WTC11 (cell line): Measurements from ENCODE around the gene SERPINA6. TPM values are rescaled to one million over a fixed set of nuclear protein-coding genes. Genes with fewer than 3 reads are reported as not detected.

Experiments used
- ATAC-seq: fragments of 200-7000 bp; cut with Tn5 transposase; 2 replicates; pipeline ENCODE4 v1.10.0; 2021; ENCODE audit warnings: mild to moderate bottlenecking, moderate library complexity
- CTCF ChIA-PET: fragments of 300-600 bp; sonication (Branson Sonifier 250); formaldehyde crosslinking; loops from one replicate; lab custom pipeline; 2021; ENCODE audit warnings: antibody characterized with exemption; lab: Charles Lee
- POLR2A ChIA-PET: fragments of 350-600 bp; sonication (Branson Sonifier 250); formaldehyde crosslinking; loops from one replicate; lab custom pipeline; 2021; ENCODE audit warnings: antibody characterized with exemption; lab: Charles Lee
- DNase-seq: peaks from one replicate; pipeline ENCODE4 v3.0.0; 2021; ENCODE audit warnings: low spot score
- H3K27ac Mint-ChIP-seq: 2 replicates; pipeline ENCODE4 v1.8.0; 2021; ENCODE audit warnings: mixed read lengths
- H3K27me3 Mint-ChIP-seq: 2 replicates; pipeline ENCODE4 v1.8.0; 2021; ENCODE audit warnings: low read depth, mild to moderate bottlenecking, moderate library complexity, mixed read lengths
- H3K36me3 Mint-ChIP-seq: 2 replicates; pipeline ENCODE4 v1.8.0; 2021; ENCODE audit warnings: mixed read lengths
- H3K4me1 Mint-ChIP-seq: 2 replicates; pipeline ENCODE4 v1.8.0; 2022; ENCODE audit warnings: mixed read lengths
- H3K4me3 Mint-ChIP-seq: 2 replicates; pipeline ENCODE4 v1.8.0; 2021; ENCODE audit warnings: mild to moderate bottlenecking, moderate library complexity, mixed read lengths
- H3K9me3 Mint-ChIP-seq: 2 replicates; pipeline ENCODE4 v1.8.0; 2021; ENCODE audit warnings: mixed read lengths
- AFF4 ChIP-seq: sonication (generic); formaldehyde crosslinking; IDR thresholded peaks from 2 replicates; pipeline ENCODE4 v1.8.1; 2023; ENCODE audit warnings: mild to moderate bottlenecking, missing genetic modification reagents, borderline replicate concordance
- ATF3 ChIP-seq: sonication (generic); formaldehyde crosslinking; conservative IDR thresholded peaks from 2 replicates; pipeline ENCODE4 v1.8.1; 2022; ENCODE audit warnings: mild to moderate bottlenecking, missing genetic modification reagents
- ATF6 ChIP-seq: sonication (generic); formaldehyde crosslinking; IDR thresholded peaks from 2 replicates; pipeline ENCODE4 v1.8.1; 2023; ENCODE audit warnings: mild to moderate bottlenecking, missing genetic modification reagents
- CTCF ChIP-seq: fragments of 200-600 bp; IDR thresholded peaks from 2 replicates; pipeline ENCODE4 v1.8.0; 2022; ENCODE audit warnings: antibody characterized with exemption
- E2F5 ChIP-seq: sonication (generic); formaldehyde crosslinking; IDR thresholded peaks from 2 replicates; pipeline ENCODE4 v1.8.1; 2022; ENCODE audit warnings: mild to moderate bottlenecking, moderate library complexity, missing genetic modification reagents
- EMX1 ChIP-seq: fragments of 250-450 bp; sonication (Bioruptor Pico); IDR thresholded peaks from 2 replicates; pipeline ENCODE4 v1.8.0; 2021; ENCODE audit warnings: mild to moderate bottlenecking
- FOXP1 ChIP-seq: sonication (generic); formaldehyde crosslinking; IDR thresholded peaks from 2 replicates; pipeline ENCODE4 v1.8.0; 2022; ENCODE audit warnings: missing genetic modification reagents, mild to moderate bottlenecking, moderate library complexity, borderline replicate concordance
- JUN ChIP-seq: sonication (generic); formaldehyde crosslinking; IDR thresholded peaks from 2 replicates; pipeline ENCODE4 v1.8.0; 2023; ENCODE audit warnings: mild to moderate bottlenecking, missing genetic modification reagents
- MYBL2 ChIP-seq: sonication (generic); formaldehyde crosslinking; IDR thresholded peaks from 2 replicates; pipeline ENCODE4 v1.8.1; 2023; ENCODE audit warnings: mild to moderate bottlenecking, moderate library complexity, missing genetic modification reagents
- NR1H2 ChIP-seq: sonication (generic); formaldehyde crosslinking; IDR thresholded peaks from 2 replicates; pipeline ENCODE4 v1.9.0; 2021; ENCODE audit warnings: mild to moderate bottlenecking, moderate library complexity, missing genetic modification reagents
- PRRX2 ChIP-seq: fragments of 250-450 bp; sonication (Bioruptor Pico); IDR thresholded peaks from 2 replicates; pipeline ENCODE4 v1.8.0; 2021; ENCODE audit warnings: mild to moderate bottlenecking
- RELA ChIP-seq: sonication (generic); formaldehyde crosslinking; IDR thresholded peaks from 2 replicates; pipeline ENCODE4 v1.8.1; 2022; ENCODE audit warnings: missing genetic modification reagents, mild to moderate bottlenecking, borderline replicate concordance
- TCF7 ChIP-seq: sonication (generic); formaldehyde crosslinking; IDR thresholded peaks from 2 replicates; pipeline ENCODE4 v1.8.0; 2022; ENCODE audit warnings: mild to moderate bottlenecking, low read depth, missing genetic modification reagents, moderate library complexity
- TEAD1 ChIP-seq: sonication (generic); formaldehyde crosslinking; IDR thresholded peaks from 2 replicates; pipeline ENCODE4 v1.8.0; 2022; ENCODE audit warnings: mild to moderate bottlenecking, missing genetic modification reagents
- TP53 ChIP-seq: sonication (generic); formaldehyde crosslinking; IDR thresholded peaks from 2 replicates; pipeline ENCODE4 v1.8.1; 2023; ENCODE audit warnings: mild to moderate bottlenecking, missing genetic modification reagents
- ZNF317 ChIP-seq: sonication (generic); formaldehyde crosslinking; IDR thresholded peaks from 2 replicates; pipeline ENCODE4 v1.8.1; 2023; ENCODE audit warnings: low read depth, mild to moderate bottlenecking, moderate library complexity, missing genetic modification reagents, borderline replicate concordance
- ZNF423 ChIP-seq: fragments of 250-450 bp; sonication (Bioruptor Pico); IDR thresholded peaks from 2 replicates; pipeline ENCODE4 v2.1.2; 2022; ENCODE audit warnings: mild to moderate bottlenecking, moderate library complexity
- total RNA-seq: library from RNA; stranded (reverse); gene quantifications from 3 replicates; pipeline ENCODE4 v1.2.3, GENCODE V29; 2021

SERPINA6 gene
- total RNA-seq, 1 experiment from 2014 or later, result 0.15 TPM

GRCh38 chr14:94364037-94364436 lies 40.9 kb upstream of the SERPINA6 start:
- H3K36me3 Mint-ChIP-seq, result no peaks in the 10 kb centered on the region
- H3K4me3 Mint-ChIP-seq, result no peak overlapping the region
- H3K27me3 Mint-ChIP-seq, result no peaks in the 10 kb centered on the region
- H3K4me1 Mint-ChIP-seq, result no peaks in the 10 kb centered on the region
- no peak for ATAC-seq
- H3K27ac Mint-ChIP-seq, result no peak overlapping the region
- H3K9me3 Mint-ChIP-seq, result no peaks in the 10 kb centered on the region
- CTCF ChIA-PET, result interaction anchor here (2.3 kb wide), 1 partner anchor 10 kb away, joined by 6 read pairs; no protein-coding TSS in a partner anchor
- no peak for TF ChIP-seq ZNF317 (CRISPR knock-in tag)
- no peak for TF ChIP-seq ATF6 (CRISPR knock-in tag)
- no peak for TF ChIP-seq JUN (CRISPR knock-in tag)
- no peak for TF ChIP-seq PRRX2 (CRISPR knock-in tag)
- no peak for TF ChIP-seq AFF4 (CRISPR knock-in tag)
- TF ChIP-seq EMX1 (CRISPR knock-in tag), result no peak
- TF ChIP-seq, all 79 proteins: peak for 0
- DNase-seq, result no peak
- POLR2A ChIA-PET, result no interaction called here

GRCh38 chr14:94363151-94363624 lies 40.1 kb upstream of the SERPINA6 start:
- Mint-ChIP-seq H3K4me1 (no peaks in the 10 kb centered on the region), H3K27ac (no peak overlapping the region)
- DNase-seq, result no peak
- CTCF ChIA-PET, result interaction anchor here (2.3 kb wide), 1 partner anchor 10 kb away, joined by 6 read pairs; no protein-coding TSS in a partner anchor
- TF ChIP-seq TP53 (CRISPR knock-in tag) (no peak), TCF7 (no peak), MYBL2 (no peak), EMX1 (CRISPR knock-in tag) (no peak), ATF3 (CRISPR knock-in tag) (no peak), CTCF (no peak)
- TF ChIP-seq, all 79 proteins: peak for 0
- Mint-ChIP-seq H3K4me3 (no peak overlapping the region), H3K36me3 (no peaks in the 10 kb centered on the region), H3K27me3 (no peaks in the 10 kb centered on the region), H3K9me3 (no peaks in the 10 kb centered on the region)
- POLR2A ChIA-PET, result no interaction called here
- ATAC-seq, result no peak

GRCh38 chr14:94362614-94363133 lies 39.5 kb upstream of the SERPINA6 start:
- H3K27me3 Mint-ChIP-seq, result no peaks in the 10 kb centered on the region
- H3K36me3 Mint-ChIP-seq, result no peaks in the 10 kb centered on the region
- ChIA-PET CTCF (no interaction called here), POLR2A (no interaction called here)
- no peak overlapping the region for H3K27ac Mint-ChIP-seq
- DNase-seq (no peak), ATAC-seq (no peak)
- peaks cover 3% of the 10 kb centered on the region for H3K4me1 Mint-ChIP-seq
- H3K9me3 Mint-ChIP-seq, result no peaks in the 10 kb centered on the region
- H3K4me3 Mint-ChIP-seq, result no peak overlapping the region
- TF ChIP-seq FOXP1 (CRISPR knock-in tag), result no peak
- TF ChIP-seq TP53 (CRISPR knock-in tag), result no peak
- TF ChIP-seq RELA (CRISPR knock-in tag), result no peak
- no peak for TF ChIP-seq TEAD1 (CRISPR knock-in tag)
- no peak for TF ChIP-seq ZNF423 (CRISPR knock-in tag)
- no peak for TF ChIP-seq NR1H2 (CRISPR knock-in tag)
- TF ChIP-seq E2F5 (CRISPR knock-in tag), result no peak
